ENCODE data around the gene LACTB.
A peak's percentile ranks its signal among the peaks of the same experiment; 100 is the strongest.

Gene LACTB

GRCh38 chr15:63089260-63090043 is 32.2 kb upstream of the LACTB start:
- TF ChIP-seq CTCF (IDR thresholded peaks at IDR 0.05; ENCODE audit: borderline replicate concordance, insufficient read depth, low read depth, low read length): no peak
- no peak overlapping the region for H3K4me3 ChIP-seq (ENCODE audit: low read depth, low read length)

- H3K4me3 ChIP-seq (ENCODE audit: low read depth, low read length): no peak overlapping the region
- TF ChIP-seq CTCF (IDR thresholded peaks at IDR 0.05; ENCODE audit: borderline replicate concordance, insufficient read depth, low read depth, low read length): no peak
Observed at GRCh38 chr15:63090472-63090871, 31.2 kb upstream of the LACTB start.

GRCh38 chr15:63090887-63091286 is 30.8 kb upstream of the LACTB start:
- no peak for TF ChIP-seq CTCF (IDR thresholded peaks at IDR 0.05; ENCODE audit: borderline replicate concordance, insufficient read depth, low read depth, low read length)
- H3K4me3 ChIP-seq (ENCODE audit: low read depth, low read length): no peak overlapping the region

GRCh38 chr15:63091679-63092446 is 29.8 kb upstream of the LACTB start:
- no peak overlapping the region for H3K4me3 ChIP-seq (ENCODE audit: low read depth, low read length)
- TF ChIP-seq CTCF (IDR thresholded peaks at IDR 0.05; ENCODE audit: borderline replicate concordance, insufficient read depth, low read depth, low read length): no peak

GRCh38 chr15:63093486-63094205 is 28.0 kb upstream of the LACTB start:
- peak; percentile 86 for TF ChIP-seq CTCF (IDR thresholded peaks at IDR 0.05; ENCODE audit: borderline replicate concordance, insufficient read depth, low read depth, low read length)
- no peak overlapping the region for H3K4me3 ChIP-seq (ENCODE audit: low read depth, low read length)

GRCh38 chr15:63094495-63094931 is 27.1 kb upstream of the LACTB start:
- no peak overlapping the region for H3K4me3 ChIP-seq (ENCODE audit: low read depth, low read length)
- no peak for TF ChIP-seq CTCF (IDR thresholded peaks at IDR 0.05; ENCODE audit: borderline replicate concordance, insufficient read depth, low read depth, low read length)

Measured in GM12875 (cell line).